Measurements from ENCODE around the gene NPTXR. TPM values are rescaled to one million over a fixed set of nuclear protein-coding genes. Genes with fewer than 3 reads are reported as not detected.

NPTXR gene
- total and polyA plus RNA-seq, 2 donors (not counting 3 experiments of a cell fraction or from before 2014, with no cell fraction given) = 0.37 to 0.73 TPM

- no TSS peak for BruUV-seq (replicated peaks)
- FAIRE-seq (no peak), DNase-seq (ENCODE audit: low read depth, low spot score) (no peak)
- ChIA-PET CTCF (interaction anchor here (1.1 to 3.5 kb wide), 5 partner anchors 9 to 244 kb away, joined by 3 to 13 read pairs (median 7); no protein-coding TSS in a partner anchor), POLR2A (no interaction called here)
- dilution Hi-C loops (cut with MboI; ENCODE audit: extremely low pct_ligation_motif_present, low sequenced_read_pairs) = no loop called here
- H3K27ac ChIP-seq (ENCODE audit: insufficient read depth, low read depth, low read length) = no peak overlapping the region
- peaks cover 34 to 38% of the 10 kb centered on the region in 2 experiments for H3K27me3 ChIP-seq (ENCODE audit: control insufficient read depth in 2 of 2, insufficient read depth in 2 of 2, low read length in 2 of 2)
- TF ChIP-seq MYC (IDR thresholded peaks at IDR 0.05; ENCODE audit: low read depth, low read length) = no peak
- TF ChIP-seq POLR2A (IDR thresholded peaks at IDR 0.05; ENCODE audit: low read depth, low read length) = no peak
- TF ChIP-seq JUN (IDR thresholded peaks at IDR 0.05; ENCODE audit: borderline replicate concordance, insufficient read depth, insufficient read length, low read depth) = no peak
- TF ChIP-seq CTCF (IDR thresholded peaks at IDR 0.05; ENCODE audit: extremely low read depth in 1 of 2, insufficient read depth in 1 of 2, low read depth in 1 of 2, low read length in 2 of 2) = no peak
- H3K36me3 ChIP-seq (ENCODE audit: control insufficient read depth in 2 of 2, extremely low read depth in 1 of 2, insufficient read depth in 2 of 2, low read length in 2 of 2) = no peaks in the 10 kb centered on the region
- no peaks in the 10 kb centered on the region for H4K20me1 ChIP-seq (replicated peaks; ENCODE audit: control insufficient read depth, extremely low read depth, insufficient read depth, low read length)
- H3K4me3 ChIP-seq (replicated peaks in 1 of 3; ENCODE audit: insufficient read depth in 1 of 3, low read depth in 1 of 3, low read length in 3 of 3) = no peak overlapping the region
- no peaks in the 10 kb centered on the region for H3K9me3 ChIP-seq (replicated peaks; ENCODE audit: control insufficient read depth, insufficient read depth, low read length)
- H3K79me2 ChIP-seq (ENCODE audit: control insufficient read depth, insufficient read depth, low read length) = no peaks in the 10 kb centered on the region
- intact Hi-C loops (cut with micrococcal nuclease) = loop anchor here (10.0 kb wide), 1 partner anchor 357 kb away; no protein-coding TSS in a partner anchor
- H2AFZ ChIP-seq (ENCODE audit: low read depth, low read length) = no peak overlapping the region
- no peaks in the 10 kb centered on the region for H3K9me1 ChIP-seq (replicated peaks; ENCODE audit: control insufficient read depth, extremely low read depth, insufficient read depth, low read length)
- no peak overlapping the region for H3K9ac ChIP-seq (replicated peaks; ENCODE audit: extremely low read depth, insufficient read depth, low read length)
- no peak overlapping the region for H3K4me2 ChIP-seq (ENCODE audit: insufficient read depth, low read length)
- no peaks in the 10 kb centered on the region for H3K4me1 ChIP-seq (ENCODE audit: control insufficient read depth, extremely low read depth, insufficient read depth, low read length)
Measured at GRCh38 chr22:38878001-38878400, 34.2 kb upstream of the NPTXR start.

- H2AFZ ChIP-seq (ENCODE audit: low read depth, low read length) = no peak overlapping the region
- POLR2A ChIA-PET = no interaction called here
- no peak overlapping the region for H3K4me2 ChIP-seq (ENCODE audit: insufficient read depth, low read length)
- H3K4me1 ChIP-seq (ENCODE audit: control insufficient read depth, extremely low read depth, insufficient read depth, low read length) = peaks cover 17% of the 10 kb centered on the region
- H3K9me1 ChIP-seq (replicated peaks; ENCODE audit: control insufficient read depth, extremely low read depth, insufficient read depth, low read length) = no peaks in the 10 kb centered on the region
- H3K9me3 ChIP-seq (replicated peaks; ENCODE audit: control insufficient read depth, insufficient read depth, low read length) = no peaks in the 10 kb centered on the region
- intact Hi-C loops (cut with micrococcal nuclease) = loop anchor here (5.0 to 10.0 kb wide), 2 partner anchors 360 to 658 kb away; partner anchors contain the start of gene RPS19BP1
- H3K27ac ChIP-seq (ENCODE audit: insufficient read depth, low read depth, low read length) = no peak overlapping the region
- H3K36me3 ChIP-seq (ENCODE audit: control insufficient read depth in 2 of 2, extremely low read depth in 1 of 2, insufficient read depth in 2 of 2, low read length in 2 of 2) = peaks cover 0 to 3% of the 10 kb centered on the region in 2 experiments
- peaks cover 22 to 31% of the 10 kb centered on the region in 2 experiments for H3K27me3 ChIP-seq (ENCODE audit: control insufficient read depth in 2 of 2, insufficient read depth in 2 of 2, low read length in 2 of 2)
- H3K4me3 ChIP-seq (replicated peaks in 1 of 3; ENCODE audit: insufficient read depth in 1 of 3, low read depth in 1 of 3, low read length in 3 of 3) = no peak overlapping the region
- no peak for DNase-seq (ENCODE audit: low read depth, low spot score)
- TF ChIP-seq MAX (IDR thresholded peaks at IDR 0.05; ENCODE audit: insufficient read depth, insufficient read length) (no peak), CTCF (IDR thresholded peaks at IDR 0.05; ENCODE audit: extremely low read depth in 1 of 2, insufficient read depth in 1 of 2, low read depth in 1 of 2, low read length in 2 of 2) (no peak), POLR2A (IDR thresholded peaks at IDR 0.05; ENCODE audit: low read depth, low read length) (no peak)
- H3K9ac ChIP-seq (replicated peaks; ENCODE audit: extremely low read depth, insufficient read depth, low read length) = no peak overlapping the region
- CTCF ChIA-PET = interaction anchor here (1.0 kb wide), 1 partner anchor 106 kb away, joined by 3 read pairs; no protein-coding TSS in a partner anchor
- H4K20me1 ChIP-seq (replicated peaks; ENCODE audit: control insufficient read depth, extremely low read depth, insufficient read depth, low read length) = no peaks in the 10 kb centered on the region
- FAIRE-seq = no peak
- peaks cover 17% of the 10 kb centered on the region for H3K79me2 ChIP-seq (ENCODE audit: control insufficient read depth, insufficient read depth, low read length)
- no TSS peak for BruUV-seq (replicated peaks)
- dilution Hi-C loops (cut with MboI; ENCODE audit: extremely low pct_ligation_motif_present, low sequenced_read_pairs) = no loop called here
Measured at GRCh38 chr22:38874529-38875222, 30.8 kb upstream of the NPTXR start.
